Thyroid gland (tissue), 4 donors: ENCODE results near the gene TUBB2B. TPM values are rescaled to one million over a fixed set of nuclear protein-coding genes. Genes with fewer than 3 reads are reported as not detected.

Experiments used
- DNase-seq, 2 donors: peaks; one replicate each; pipeline ENCODE4 v3.0.0-alpha.2; 2019
- H3K27ac ChIP-seq, 3 donors: fragments of 200-600 bp; sonication (generic); 1 replicate in 2 of 3; 2 replicates in 1 of 3; pipeline ENCODE4 v1.5.1; 2016 to 2019; ENCODE audit warnings: mild to moderate bottlenecking in 1 of 3, moderate library complexity in 1 of 3
- H3K27me3 ChIP-seq: fragments of 200-600 bp; sonication (generic); one replicate; pipeline ENCODE4 v1.5.1; 2019
- H3K36me3 ChIP-seq, 2 donors: fragments of 200-600 bp; sonication (generic); one replicate each; pipeline ENCODE4 v1.5.1; 2016 to 2019
- H3K4me1 ChIP-seq, 2 donors: fragments of 200-600 bp; sonication (generic); one replicate each; pipeline ENCODE4 v1.5.1; 2017 to 2019
- H3K4me3 ChIP-seq, 3 donors: fragments of 200-600 bp; sonication (generic); replicated peaks in 1 of 3; 1 replicate in 2 of 3; 2 replicates in 1 of 3; pipeline ENCODE4 v1.5.1; 2016; ENCODE audit warnings: mild to moderate bottlenecking in 1 of 3
- H3K9me3 ChIP-seq: fragments of 200-600 bp; sonication (generic); one replicate; pipeline ENCODE4 v1.5.1; 2017
- POLR2A ChIP-seq, 2 donors: fragments of 450-650 bp; IDR thresholded peaks; one replicate each; pipeline ENCODE4 v1.6.1; 2017; ENCODE audit warnings: antibody characterized with exemption in 2 of 2, mild to moderate bottlenecking in 2 of 2, moderate library complexity in 1 of 2
- WGBS, 2 donors: methylation state at CpG; one replicate each; pipeline ENCODE4 v1.1.5; 2017; 5-methylcytosine and 5-hydroxymethylcytosine counted together
- intact Hi-C: fragments of 100-400 bp; cut with DNase I; formaldehyde crosslinking; loops from one replicate; pipeline ENCODE4 v1.15.1; 2023
- total RNA-seq, 4 donors: library from RNA; depleted of rRNA; stranded (reverse); fragments of >200 nt; gene quantifications; one replicate each; pipeline ENCODE4 v1.2.3, GENCODE V29; 2016
- TF ChIP-seq, protein P1 (sequence below), 6 experiments: fragments of 200-600 bp in 3 of 6; fragments of 450-650 bp in 3 of 6; sonication (generic) in 3 of 6; IDR thresholded peaks; one replicate each; pipeline ENCODE4 v1.5.1; 2016 to 2019; ENCODE audit warnings: antibody characterized with exemption in 6 of 6, mild to moderate bottlenecking in 2 of 6, inconsistent platforms in 1 of 6, moderate library complexity in 1 of 6

The TUBB2B gene
- total RNA-seq, 4 donors from 2014 or later: 1.1 to 6.1 (median 3.5) TPM; not detected in 1

DNA sequence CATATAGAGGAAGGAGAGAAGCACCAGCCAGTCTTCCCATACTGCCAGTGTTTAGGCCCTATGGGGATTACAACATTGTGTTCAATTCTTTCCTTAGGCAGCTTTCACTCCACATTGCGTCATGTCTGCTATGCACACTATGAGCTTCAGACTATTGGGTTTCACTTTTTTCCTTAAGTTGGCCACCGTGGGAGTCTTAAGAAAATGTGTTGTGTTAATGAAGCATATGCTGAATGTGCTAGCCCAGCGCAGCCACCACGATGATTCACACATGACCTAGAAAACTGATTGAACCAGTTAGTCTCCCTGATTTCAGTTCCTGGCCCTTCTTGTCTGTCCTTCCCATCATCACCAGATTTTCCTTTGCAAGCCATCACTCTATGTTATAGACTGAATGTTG lies 21.5 kb downstream of the TUBB2B start:
- intact Hi-C loops: no loop called here
- no peaks in the 10 kb centered on the region for H3K4me1 ChIP-seq

DNA sequence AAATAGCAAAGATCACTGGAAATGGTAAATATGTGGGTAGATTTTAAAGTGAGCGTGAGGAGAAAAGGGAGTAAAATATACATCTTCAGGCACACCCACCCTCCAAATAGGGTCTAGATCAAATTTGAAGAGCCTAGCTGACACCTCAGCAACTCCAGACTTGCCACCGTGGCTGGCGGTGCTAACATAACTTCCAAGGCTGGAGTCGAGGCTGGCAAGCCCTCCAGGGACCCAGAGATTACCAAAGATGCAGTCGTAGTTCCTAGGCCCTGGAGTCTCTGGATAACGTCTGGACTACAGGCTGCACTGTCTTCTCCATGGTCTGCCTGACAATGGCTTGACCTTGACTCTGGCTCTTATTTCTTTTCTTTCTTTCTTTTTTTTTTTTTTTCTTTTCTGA lies 22.5 kb downstream of the TUBB2B start:
- no peaks in the 10 kb centered on the region for H3K27me3 ChIP-seq
- TF ChIP-seq POLR2A (IDR thresholded peaks at IDR 0.05): no peak
- TF ChIP-seq, protein P1, sequence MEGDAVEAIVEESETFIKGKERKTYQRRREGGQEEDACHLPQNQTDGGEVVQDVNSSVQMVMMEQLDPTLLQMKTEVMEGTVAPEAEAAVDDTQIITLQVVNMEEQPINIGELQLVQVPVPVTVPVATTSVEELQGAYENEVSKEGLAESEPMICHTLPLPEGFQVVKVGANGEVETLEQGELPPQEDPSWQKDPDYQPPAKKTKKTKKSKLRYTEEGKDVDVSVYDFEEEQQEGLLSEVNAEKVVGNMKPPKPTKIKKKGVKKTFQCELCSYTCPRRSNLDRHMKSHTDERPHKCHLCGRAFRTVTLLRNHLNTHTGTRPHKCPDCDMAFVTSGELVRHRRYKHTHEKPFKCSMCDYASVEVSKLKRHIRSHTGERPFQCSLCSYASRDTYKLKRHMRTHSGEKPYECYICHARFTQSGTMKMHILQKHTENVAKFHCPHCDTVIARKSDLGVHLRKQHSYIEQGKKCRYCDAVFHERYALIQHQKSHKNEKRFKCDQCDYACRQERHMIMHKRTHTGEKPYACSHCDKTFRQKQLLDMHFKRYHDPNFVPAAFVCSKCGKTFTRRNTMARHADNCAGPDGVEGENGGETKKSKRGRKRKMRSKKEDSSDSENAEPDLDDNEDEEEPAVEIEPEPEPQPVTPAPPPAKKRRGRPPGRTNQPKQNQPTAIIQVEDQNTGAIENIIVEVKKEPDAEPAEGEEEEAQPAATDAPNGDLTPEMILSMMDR (IDR thresholded peaks at IDR 0.05): no peak
- H3K4me3 ChIP-seq: no peak overlapping the region
- no peak overlapping the region for H3K27ac ChIP-seq
- intact Hi-C loops: no loop called here
- DNase-seq: no peak
- H3K4me1 ChIP-seq: no peaks in the 10 kb centered on the region
- WGBS, 2 donors: 93% methylated on average over 6 of the region's 6 CpGs
- H3K9me3 ChIP-seq: no peaks in the 10 kb centered on the region
- no peaks in the 10 kb centered on the region for H3K36me3 ChIP-seq

More for the DNA sequence above, 21.5 kb downstream of the TUBB2B start:
- no peaks in the 10 kb centered on the region for H3K27me3 ChIP-seq
- H3K27ac ChIP-seq: no peak overlapping the region
- WGBS, 2 donors: 92% methylated on average over 4 of the region's 4 CpGs
- TF ChIP-seq, protein P1 (IDR thresholded peaks at IDR 0.05): no peak
- TF ChIP-seq POLR2A (IDR thresholded peaks at IDR 0.05): no peak
- H3K4me3 ChIP-seq: no peak overlapping the region
- H3K9me3 ChIP-seq: no peaks in the 10 kb centered on the region
- no peak for DNase-seq
- H3K36me3 ChIP-seq: no peaks in the 10 kb centered on the region

DNA sequence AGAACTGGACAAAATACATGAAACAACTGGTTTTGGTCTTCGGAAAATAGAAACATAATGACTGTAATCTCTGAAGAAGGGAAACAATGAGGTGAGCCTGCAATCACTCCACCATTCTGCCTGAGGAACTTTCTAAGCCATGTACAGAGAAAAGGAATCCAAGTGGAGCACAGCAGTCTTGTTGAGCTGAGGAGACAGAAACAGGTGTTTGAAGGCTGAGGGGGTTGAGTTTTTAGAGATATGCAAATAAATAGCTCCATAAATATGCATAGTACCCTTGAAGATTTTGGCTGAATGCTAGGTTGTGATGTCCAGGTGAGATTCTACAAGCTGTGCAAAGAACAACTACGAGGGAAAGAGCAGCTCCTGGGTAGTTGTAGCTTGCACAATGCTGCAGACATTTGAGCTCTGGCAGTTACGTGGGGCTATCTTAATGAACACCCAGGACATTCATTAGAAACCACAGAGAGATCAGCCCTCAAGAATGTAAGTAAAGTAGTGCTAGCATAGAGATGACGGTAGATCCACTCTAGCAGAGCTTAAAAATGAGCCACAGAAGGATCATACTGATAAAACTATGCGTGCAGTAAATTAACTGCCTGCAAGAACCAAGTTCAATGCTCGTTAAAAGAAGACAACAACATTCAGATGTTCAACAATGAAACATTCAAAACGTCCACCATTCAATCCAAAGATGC lies 24.3 kb downstream of the TUBB2B start:
- TF ChIP-seq, protein P1 (IDR thresholded peaks at IDR 0.05): no peak
- TF ChIP-seq POLR2A (IDR thresholded peaks at IDR 0.05): no peak
- intact Hi-C loops: no loop called here
- Histone ChIP-seq H3K4me3 (no peak overlapping the region), H3K27me3 (no peaks in the 10 kb centered on the region), H3K9me3 (no peaks in the 10 kb centered on the region), H3K4me1 (no peaks in the 10 kb centered on the region), H3K27ac (no peak overlapping the region), H3K36me3 (no peaks in the 10 kb centered on the region)
- 82 to 84% methylated on average over 7 of the region's 7 CpGs for WGBS, 2 donors
- DNase-seq: no peak

DNA sequence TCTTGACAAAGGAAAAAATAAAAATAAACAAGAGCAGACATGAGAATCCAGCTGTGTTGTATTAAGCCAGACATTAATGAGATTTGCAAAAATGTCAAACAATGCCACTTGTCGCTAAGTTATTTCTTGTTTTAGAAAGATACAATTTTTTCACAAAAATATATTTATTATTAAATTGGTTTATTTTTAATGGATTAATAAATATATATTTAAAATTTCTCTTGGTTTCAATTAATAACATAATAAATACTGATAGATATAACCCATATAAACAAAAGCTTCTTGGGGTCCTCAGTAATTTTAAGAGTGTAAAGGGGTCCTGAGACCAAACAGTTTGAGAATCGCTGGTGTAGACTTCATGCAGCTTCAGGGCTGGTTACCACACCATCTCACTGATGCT lies 26.1 kb downstream of the TUBB2B start:
- no peak overlapping the region for H3K4me3 ChIP-seq
- WGBS, 2 donors: 97 to 99% methylated on average over 2 of the region's 2 CpGs
- no peaks in the 10 kb centered on the region for H3K36me3 ChIP-seq
- H3K27me3 ChIP-seq: no peaks in the 10 kb centered on the region
- TF ChIP-seq POLR2A (IDR thresholded peaks at IDR 0.05): no peak
- TF ChIP-seq, protein P1 (IDR thresholded peaks at IDR 0.05): no peak
- intact Hi-C loops: no loop called here
- no peaks in the 10 kb centered on the region for H3K4me1 ChIP-seq
- H3K9me3 ChIP-seq: no peaks in the 10 kb centered on the region
- H3K27ac ChIP-seq: no peak overlapping the region
- DNase-seq: no peak

DNA sequence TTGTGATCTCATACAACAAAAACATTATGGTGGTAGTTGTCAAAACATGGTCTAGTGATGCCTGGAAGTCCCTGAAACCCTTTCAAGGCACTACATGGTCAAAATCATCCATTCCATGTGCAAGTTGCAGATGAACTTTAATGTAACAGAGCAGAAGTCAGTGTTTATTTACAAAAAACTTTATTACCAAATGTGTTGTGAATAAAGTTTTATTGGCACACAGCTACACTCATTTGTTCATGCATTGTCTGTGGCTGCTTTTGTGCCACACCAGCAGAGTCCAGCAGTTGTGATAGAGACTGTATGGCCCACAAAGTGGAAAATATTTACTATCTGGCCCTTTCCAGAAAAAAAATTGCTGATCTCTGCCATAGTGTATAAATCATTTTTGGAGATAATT lies 26.8 kb downstream of the TUBB2B start:
- no peaks in the 10 kb centered on the region for H3K4me1 ChIP-seq
- H3K27ac ChIP-seq: no peak overlapping the region
- TF ChIP-seq POLR2A (IDR thresholded peaks at IDR 0.05): no peak
- TF ChIP-seq, protein P1 (IDR thresholded peaks at IDR 0.05): no peak
- no peaks in the 10 kb centered on the region for H3K27me3 ChIP-seq
- no peak for DNase-seq
- intact Hi-C loops: no loop called here
- no peaks in the 10 kb centered on the region for H3K9me3 ChIP-seq
- no peak overlapping the region for H3K4me3 ChIP-seq
- H3K36me3 ChIP-seq: no peaks in the 10 kb centered on the region
